NCI-H1092 (cell line): ENCODE results near the gene PRDM16.

Source experiments
- DNase-seq: peaks from one replicate; lab custom pipeline; 2025; lab: John Stamatoyannopoulos, UW

Gene PRDM16

DNA sequence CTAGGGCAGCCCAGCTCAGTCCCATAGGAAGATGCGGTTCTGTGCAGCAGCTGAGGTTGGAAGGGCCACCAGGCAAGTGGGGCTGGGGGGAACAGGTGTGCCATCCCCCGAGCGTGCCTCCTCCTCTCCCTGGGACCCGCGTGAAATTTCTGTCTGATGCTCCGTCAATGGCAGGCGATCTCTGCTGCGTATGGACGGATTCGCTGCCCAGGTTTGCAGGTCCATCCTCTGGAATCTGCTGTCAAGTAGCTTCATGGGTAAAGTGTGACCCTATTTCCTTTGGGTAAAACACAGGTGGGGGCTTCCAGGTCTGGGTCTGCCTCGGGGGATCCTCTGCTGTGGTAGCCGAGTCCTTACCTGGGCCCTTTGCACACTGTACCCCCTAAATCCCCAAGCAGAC lies 270.9 kb downstream of the PRDM16 start:
- no peak for DNase-seq

- no peak for DNase-seq
Measured at GRCh38 chr1:3340548-3341235, 271.7 kb downstream of the PRDM16 start.

GRCh38 chr1:3341236-3341994 lies 272.4 kb downstream of the PRDM16 start:
- DNase-seq: no peak

DNA sequence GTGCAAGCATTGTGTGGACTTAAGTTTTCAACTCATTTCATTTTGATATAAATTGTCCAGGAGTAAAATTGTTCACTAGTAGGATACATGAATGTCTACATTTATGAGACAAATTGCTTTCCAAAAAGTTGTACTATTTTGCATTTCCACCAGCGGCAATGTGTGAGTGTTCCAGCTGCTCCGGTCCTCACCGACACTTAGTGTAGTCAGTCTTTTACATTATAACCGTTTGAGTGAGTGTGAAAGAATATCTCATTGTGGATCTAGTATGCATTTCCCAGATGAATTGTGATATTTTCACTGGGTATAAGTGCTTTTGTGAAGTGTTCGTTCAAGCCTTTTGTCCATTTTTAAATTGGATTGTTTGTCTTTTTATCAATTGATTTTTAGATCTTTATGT lies 274.0 kb downstream of the PRDM16 start:
- DNase-seq: no peak

DNA sequence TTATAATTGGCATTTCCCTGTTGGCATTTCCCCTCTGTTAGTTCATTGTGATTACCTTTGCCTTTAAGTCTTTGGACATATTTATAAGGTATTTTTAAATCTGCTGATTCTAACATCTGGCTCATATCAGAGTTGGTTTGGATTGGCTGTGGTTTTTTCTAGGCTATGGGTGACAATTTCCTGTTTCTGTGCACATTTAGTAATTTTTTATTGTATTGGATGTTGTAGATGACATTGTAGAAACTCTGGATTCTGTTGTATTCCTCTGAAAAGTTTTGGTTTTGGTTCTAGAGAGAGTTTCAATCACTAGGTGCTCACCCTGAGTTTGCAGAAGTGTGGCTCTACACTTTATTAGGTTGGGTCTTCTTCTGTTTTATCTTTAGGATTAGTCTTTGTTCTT lies 275.4 kb downstream of the PRDM16 start:
- DNase-seq: no peak

DNA sequence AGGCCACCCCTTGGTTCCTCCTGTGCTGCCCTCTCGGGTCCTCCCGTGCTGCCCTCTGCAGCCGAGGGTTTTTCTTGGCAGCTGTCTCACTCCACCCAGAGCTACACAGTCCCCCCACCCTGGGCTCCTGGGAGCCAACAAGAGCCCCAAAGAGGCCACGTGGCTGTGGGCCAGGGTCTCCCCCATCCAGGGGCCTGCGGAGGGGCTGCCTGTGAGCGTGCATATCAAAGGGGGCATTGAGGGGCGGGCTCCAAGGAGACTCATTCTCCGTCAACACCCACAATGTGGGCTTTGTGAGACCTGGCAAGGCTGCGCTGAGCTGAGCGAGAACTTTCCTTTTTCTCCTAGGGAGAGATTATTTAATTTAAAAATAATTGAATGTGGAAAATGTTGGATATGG lies 276.8 kb downstream of the PRDM16 start:
- no peak for DNase-seq

- no peak for DNase-seq
Measured at GRCh38 chr1:3346478-3346877, 277.5 kb downstream of the PRDM16 start.

- no peak for DNase-seq
Measured at GRCh38 chr1:3347257-3348020, 278.4 kb downstream of the PRDM16 start.

DNA sequence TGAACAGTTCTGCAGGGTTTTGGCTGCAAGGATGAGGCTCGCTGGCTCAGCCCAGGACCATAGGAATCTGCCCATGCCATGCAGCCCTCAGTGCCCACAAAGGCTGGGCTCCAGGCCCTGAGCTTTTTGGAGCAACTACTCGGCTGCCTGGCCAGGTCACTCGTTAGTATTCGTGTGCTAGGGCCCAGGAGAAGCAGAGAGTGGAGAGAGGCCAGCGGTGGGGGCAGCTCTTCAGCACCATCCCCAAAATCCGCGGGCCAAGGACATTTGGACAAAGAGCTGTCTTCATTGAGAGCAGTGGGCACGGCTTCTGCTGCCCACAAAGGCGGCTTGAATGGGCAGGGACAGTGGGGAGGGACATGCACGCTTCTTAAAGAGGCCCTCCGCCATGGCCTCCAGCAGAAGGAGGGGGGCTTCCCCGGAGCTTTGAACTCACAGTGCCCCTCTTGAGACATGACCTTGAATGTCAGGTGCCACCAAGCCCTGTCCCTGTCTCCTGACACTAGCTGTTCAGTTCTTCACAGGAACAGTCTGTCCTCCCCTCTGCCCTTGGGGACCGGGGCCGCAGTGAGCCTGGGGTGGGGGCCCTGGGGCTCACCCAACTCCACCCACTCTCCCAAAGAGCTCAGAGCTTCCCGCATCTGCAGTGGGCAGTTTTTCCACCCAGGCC lies 279.3 kb downstream of the PRDM16 start:
- no peak for DNase-seq

GRCh38 chr1:3349161-3349967 lies 280.4 kb downstream of the PRDM16 start:
- no peak for DNase-seq

DNA sequence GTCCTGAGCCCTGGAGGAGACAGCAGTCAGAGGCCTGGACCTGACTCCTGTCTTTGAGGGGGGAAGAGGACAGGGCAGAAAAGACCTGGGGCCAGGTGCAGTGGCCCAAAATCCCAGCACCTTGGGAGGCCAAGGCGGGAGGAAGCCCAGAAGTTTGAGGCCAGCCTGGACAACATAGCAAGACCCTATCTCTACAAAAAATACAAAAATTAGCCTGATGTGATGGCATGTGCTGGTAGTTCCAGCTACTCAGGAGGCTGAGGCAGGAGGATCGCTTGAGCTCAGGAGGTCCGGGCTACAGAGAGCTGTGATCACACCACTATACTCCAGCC lies 280.9 kb downstream of the PRDM16 start:
- no peak for DNase-seq

GRCh38 chr1:3350506-3351261 lies 281.7 kb downstream of the PRDM16 start:
- no peak for DNase-seq

GRCh38 chr1:3351449-3352298 lies 282.7 kb downstream of the PRDM16 start:
- no peak for DNase-seq

DNA sequence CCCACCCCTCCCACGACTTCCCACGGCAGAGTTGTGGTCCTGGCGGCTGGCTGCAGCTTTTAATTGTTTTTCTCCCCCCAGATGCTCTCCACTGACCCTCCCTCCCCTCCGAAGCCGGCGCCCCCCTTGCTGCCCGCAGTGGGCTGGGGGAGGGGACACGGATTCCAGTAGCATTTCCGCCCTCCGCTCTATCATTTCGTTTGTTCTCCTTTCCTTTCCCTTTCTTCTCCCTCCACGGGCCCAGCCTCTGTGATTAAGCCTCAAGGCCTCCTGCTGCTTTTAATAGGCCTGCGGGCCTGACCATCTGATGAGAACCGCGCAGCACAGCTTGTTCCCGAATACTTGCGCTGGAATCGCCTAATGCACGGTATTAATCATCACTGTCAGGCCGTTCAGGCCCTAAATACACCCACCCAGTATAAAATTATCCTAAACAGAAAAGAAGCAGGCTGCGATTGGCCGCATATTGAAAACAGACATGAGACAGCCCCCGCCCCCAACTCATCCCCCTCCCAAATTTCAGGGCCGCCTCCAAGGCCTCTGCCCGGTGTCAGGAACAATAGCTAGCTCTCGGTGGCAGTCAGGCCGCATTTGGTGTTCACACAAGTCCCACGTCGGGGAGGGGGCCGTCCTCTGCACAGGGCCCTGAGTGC lies 283.4 kb downstream of the PRDM16 start:
- DNase-seq: no peak

- no peak for DNase-seq
Measured at GRCh38 chr1:3352952-3353331, 283.9 kb downstream of the PRDM16 start.

- DNase-seq: no peak
Measured at GRCh38 chr1:3353876-3354275, 284.9 kb downstream of the PRDM16 start.

DNA sequence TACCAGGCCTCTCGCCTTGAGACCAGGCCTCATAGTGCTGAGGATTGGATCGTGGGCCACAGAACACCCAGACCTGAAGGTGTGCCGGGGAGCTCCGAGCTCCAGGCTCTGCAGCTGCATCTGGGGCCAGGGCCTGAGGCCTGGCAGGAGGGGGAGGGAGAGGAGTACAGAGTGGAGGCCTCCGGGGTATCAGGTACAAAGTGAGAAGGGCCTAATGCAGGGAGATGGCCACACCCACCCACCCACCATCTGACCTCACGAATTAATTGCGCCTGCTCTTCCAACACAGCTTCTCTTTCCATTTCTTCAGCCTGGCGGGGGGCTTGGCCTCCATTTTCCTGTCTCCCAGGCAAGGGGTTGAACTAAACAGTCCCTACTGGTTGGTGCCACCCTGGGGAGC lies 286.1 kb downstream of the PRDM16 start:
- DNase-seq: no peak

GRCh38 chr1:3355894-3356826 lies 287.2 kb downstream of the PRDM16 start:
- DNase-seq: no peak
